Activated B cell treated with CpG ODN at 0.5 μM for 24 hours (primary cell): Measurements from ENCODE around the gene HADHA. TPM values are rescaled to one million over a fixed set of nuclear protein-coding genes. Genes with fewer than 3 reads are reported as not detected.

Experiments
- ATAC-seq: fragments of 200-7000 bp; cut with Tn5 transposase; one replicate; pipeline ENCODE4 v1.10.0; 2021; ENCODE audit warnings: low read depth, mild to moderate bottlenecking, moderate library complexity
- CTCF ChIA-PET: fragments of 350-600 bp; sonication (Branson Sonifier 250); formaldehyde crosslinking; loops from one replicate; lab custom pipeline; 2021; ENCODE audit warnings: antibody characterized with exemption; lab: Charles Lee
- POLR2A ChIA-PET: fragments of 350-600 bp; sonication (Branson Sonifier 250); formaldehyde crosslinking; loops from one replicate; lab custom pipeline; 2021; ENCODE audit warnings: antibody characterized with exemption; lab: Charles Lee
- DNase-seq: peaks from one replicate; pipeline ENCODE4 v3.0.0; 2022
- H3K27ac Mint-ChIP-seq: one replicate; pipeline ENCODE4 v1.8.0; 2020; ENCODE audit warnings: mixed read lengths
- H3K27me3 Mint-ChIP-seq: one replicate; pipeline ENCODE4 v1.8.0; 2021; ENCODE audit warnings: mixed read lengths
- H3K36me3 Mint-ChIP-seq: one replicate; pipeline ENCODE4 v1.8.0; 2021; ENCODE audit warnings: low read depth, mixed read lengths
- H3K4me1 Mint-ChIP-seq: one replicate; pipeline ENCODE4 v1.8.0; 2021; ENCODE audit warnings: mixed read lengths
- H3K4me3 Mint-ChIP-seq: one replicate; pipeline ENCODE4 v1.8.0; 2020; ENCODE audit warnings: mild to moderate bottlenecking, mixed read lengths
- H3K9me3 Mint-ChIP-seq: one replicate; pipeline ENCODE4 v1.8.0; 2020; ENCODE audit warnings: mixed read lengths
- intact Hi-C: fragments of 100-400 bp; cut with micrococcal nuclease; formaldehyde crosslinking; loops from one replicate; pipeline ENCODE4 v1.15.1; 2024
- total RNA-seq: library from RNA; stranded (reverse); gene quantifications from 2 replicates; pipeline ENCODE4 v1.2.3, GENCODE V29; 2022
- TF ChIP-seq, protein P1 (sequence below): fragments of 200-600 bp; IDR thresholded peaks from one replicate; pipeline ENCODE4 v1.8.0; 2022; ENCODE audit warnings: antibody characterized with exemption, mild to moderate bottlenecking

The HADHA gene
- total RNA-seq, 1 donor from 2014 or later: 127 TPM

DNA sequence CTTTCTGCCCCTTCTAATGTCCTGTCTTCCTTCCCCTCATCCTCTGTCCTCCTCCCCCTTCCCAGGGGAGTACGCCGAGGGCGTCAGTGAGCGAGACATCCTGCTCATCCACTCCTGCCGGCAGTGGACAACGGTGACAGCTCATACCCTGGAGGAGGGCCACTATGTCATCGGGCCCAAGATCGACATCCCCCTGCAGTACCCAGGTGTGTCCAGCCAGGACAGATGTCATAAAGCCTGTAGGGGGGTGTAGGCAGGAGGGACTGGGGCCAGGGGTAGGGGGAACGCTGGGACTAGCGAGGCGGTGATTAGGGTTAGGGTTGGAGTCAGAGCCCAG lies 68.2 kb downstream of the HADHA start:
- Mint-ChIP-seq H3K4me1 (peaks cover 25% of the 10 kb centered on the region), H3K27me3 (peaks cover 43% of the 10 kb centered on the region), H3K9me3 (no peaks in the 10 kb centered on the region), H3K4me3 (no peak overlapping the region), H3K27ac (no peak overlapping the region), H3K36me3 (no peaks in the 10 kb centered on the region)
- ChIA-PET CTCF (interaction anchor here (0.6 kb wide), 1 partner anchor 8 kb away, joined by 3 read pairs; no protein-coding TSS in a partner anchor), POLR2A (no interaction called here)
- no peak for ATAC-seq
- TF ChIP-seq, protein P1, sequence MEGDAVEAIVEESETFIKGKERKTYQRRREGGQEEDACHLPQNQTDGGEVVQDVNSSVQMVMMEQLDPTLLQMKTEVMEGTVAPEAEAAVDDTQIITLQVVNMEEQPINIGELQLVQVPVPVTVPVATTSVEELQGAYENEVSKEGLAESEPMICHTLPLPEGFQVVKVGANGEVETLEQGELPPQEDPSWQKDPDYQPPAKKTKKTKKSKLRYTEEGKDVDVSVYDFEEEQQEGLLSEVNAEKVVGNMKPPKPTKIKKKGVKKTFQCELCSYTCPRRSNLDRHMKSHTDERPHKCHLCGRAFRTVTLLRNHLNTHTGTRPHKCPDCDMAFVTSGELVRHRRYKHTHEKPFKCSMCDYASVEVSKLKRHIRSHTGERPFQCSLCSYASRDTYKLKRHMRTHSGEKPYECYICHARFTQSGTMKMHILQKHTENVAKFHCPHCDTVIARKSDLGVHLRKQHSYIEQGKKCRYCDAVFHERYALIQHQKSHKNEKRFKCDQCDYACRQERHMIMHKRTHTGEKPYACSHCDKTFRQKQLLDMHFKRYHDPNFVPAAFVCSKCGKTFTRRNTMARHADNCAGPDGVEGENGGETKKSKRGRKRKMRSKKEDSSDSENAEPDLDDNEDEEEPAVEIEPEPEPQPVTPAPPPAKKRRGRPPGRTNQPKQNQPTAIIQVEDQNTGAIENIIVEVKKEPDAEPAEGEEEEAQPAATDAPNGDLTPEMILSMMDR: no peak
- intact Hi-C loops: no loop called here
- DNase-seq: no peak

DNA sequence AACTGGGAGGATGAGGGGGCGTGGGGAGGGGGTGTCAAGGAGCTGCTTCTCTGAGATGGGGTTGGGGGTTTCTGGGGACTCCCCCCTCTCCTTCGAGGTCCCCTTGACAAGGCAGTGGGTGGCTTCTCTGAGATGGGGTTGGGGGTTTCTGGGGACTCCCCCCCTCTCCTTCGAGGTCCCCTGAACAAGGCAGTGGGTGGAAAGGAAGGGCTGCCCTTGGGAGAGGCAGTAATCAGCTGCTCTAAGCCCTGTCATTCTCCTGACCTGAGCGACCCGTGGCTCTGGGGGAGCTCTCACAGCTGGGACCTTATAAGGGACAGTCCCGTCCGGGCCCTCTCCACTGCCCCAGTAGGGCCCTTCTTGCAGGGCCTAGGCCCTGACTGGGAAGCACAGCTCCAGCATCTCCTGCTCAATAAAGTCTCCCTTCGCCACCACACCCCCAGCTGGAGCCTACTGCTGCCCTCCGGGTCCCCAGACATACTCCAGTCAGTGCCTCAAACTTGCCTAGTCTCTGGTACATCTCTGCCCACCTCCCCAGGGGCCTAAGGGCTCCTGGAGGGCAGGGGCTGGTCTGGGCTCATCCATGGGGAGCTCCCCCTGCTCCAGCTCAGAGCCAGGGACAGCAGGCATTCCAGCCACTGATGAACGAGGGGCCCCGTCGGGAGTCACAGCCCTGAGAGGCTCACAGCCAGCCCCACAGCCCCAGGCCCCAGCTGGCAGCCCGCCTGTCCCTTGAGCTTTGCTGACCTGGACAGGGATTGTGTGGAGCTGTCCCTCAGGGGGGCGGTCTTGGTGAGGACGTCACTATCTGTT lies 68.8 kb downstream of the HADHA start:
- no peak for DNase-seq
- ChIA-PET POLR2A (interaction anchor here (2.1 kb wide), 1 partner anchor 9 kb away, joined by 5 read pairs; no protein-coding TSS in a partner anchor), CTCF (interaction anchor here (0.6 kb wide), 1 partner anchor 9 kb away, joined by 3 read pairs; no protein-coding TSS in a partner anchor)
- TF ChIP-seq, protein P1: no peak
- no peaks in the 10 kb centered on the region for H3K36me3 Mint-ChIP-seq
- H3K4me1 Mint-ChIP-seq: peaks cover 25% of the 10 kb centered on the region
- H3K4me3 Mint-ChIP-seq: no peak overlapping the region
- no peaks in the 10 kb centered on the region for H3K9me3 Mint-ChIP-seq
- intact Hi-C loops: no loop called here
- H3K27ac Mint-ChIP-seq: no peak overlapping the region
- no peak for ATAC-seq
- H3K27me3 Mint-ChIP-seq: peaks cover 43% of the 10 kb centered on the region

DNA sequence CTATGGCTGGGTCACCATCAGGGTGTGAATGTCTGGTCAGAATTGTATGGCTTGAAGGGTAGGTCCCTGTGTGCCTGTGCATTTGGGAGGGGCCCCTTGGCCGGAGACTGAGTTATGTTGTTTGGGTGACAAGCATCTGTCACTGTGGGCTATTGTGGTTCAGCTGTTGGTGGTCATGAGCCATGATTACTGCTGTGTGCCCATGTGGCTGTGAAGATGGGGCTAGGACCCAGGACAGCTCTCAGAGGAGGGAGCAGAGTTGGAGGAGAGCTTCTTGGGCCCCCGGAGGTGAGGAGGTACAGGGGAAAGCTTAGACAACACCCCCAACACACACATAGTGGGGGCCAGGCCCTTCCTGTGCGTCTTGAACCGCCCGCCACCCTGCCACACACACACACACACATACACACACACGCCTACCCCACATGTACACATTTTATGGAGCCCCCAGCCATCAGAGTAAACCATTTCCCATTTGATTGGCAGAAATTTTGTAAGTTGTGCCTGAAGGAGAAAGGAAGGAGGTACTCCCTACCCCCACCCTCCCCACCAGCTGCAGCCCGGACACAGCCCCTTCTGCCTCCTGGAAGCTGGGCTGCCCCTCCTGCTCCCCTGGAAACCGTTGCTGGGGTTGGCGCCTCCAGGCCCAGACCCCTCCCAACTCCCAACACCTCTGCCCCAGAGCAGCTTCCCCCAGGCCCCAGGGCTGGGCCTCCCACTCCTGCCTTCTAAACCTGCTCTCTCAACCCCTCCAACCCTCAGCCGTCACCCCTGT lies 69.6 kb downstream of the HADHA start:
- intact Hi-C loops: no loop called here
- Mint-ChIP-seq H3K4me3 (peak overlapping the region; percentile 60), H3K36me3 (no peaks in the 10 kb centered on the region), H3K9me3 (no peaks in the 10 kb centered on the region), H3K27ac (no peak overlapping the region), H3K4me1 (peaks cover 23% of the 10 kb centered on the region), H3K27me3 (peaks cover 40% of the 10 kb centered on the region)
- TF ChIP-seq, protein P1: no peak
- ChIA-PET POLR2A (interaction anchor here (2.1 kb wide), 1 partner anchor 10 kb away, joined by 5 read pairs; no protein-coding TSS in a partner anchor), CTCF (interaction anchor here (0.8 kb wide), 1 partner anchor 10 kb away, joined by 3 read pairs; no protein-coding TSS in a partner anchor)
- no peak for DNase-seq
- no peak for ATAC-seq

DNA sequence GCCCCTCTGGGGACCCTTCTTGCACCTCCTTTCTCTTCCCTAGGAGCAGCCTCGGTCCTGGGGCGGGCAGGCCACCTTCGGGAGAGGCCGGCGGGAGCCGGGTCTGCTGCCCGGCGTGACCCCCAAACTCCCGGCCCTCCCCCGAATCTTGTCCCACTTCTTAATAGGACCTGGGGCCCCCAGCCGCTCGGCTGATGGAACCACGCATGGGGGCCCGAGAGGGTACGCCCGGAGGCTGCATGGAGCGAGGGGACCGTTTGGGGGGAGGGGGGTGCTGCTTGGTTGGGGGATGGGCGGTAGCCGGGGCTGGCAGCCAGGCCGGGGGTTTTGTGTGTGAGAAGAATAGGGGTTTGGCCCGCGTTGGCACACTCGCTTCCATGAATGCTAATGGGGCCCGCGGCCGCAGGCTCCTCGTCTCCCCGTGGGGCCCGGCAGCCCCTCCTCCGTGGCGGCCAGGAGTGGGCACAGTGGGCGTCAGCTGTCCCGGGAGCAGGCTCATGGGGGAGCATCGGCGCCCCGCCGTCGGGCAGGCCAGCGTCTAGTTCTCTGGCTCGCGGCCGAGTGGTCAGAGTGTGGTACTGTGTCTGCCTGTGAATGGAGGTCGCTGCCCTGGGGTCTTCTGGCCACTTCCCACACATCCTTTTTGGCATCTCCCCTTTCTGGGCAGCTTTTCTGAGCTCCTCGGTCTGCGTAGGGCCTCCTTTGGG lies 70.5 kb downstream of the HADHA start:
- intact Hi-C loops: no loop called here
- CTCF ChIA-PET: no interaction called here
- POLR2A ChIA-PET: interaction anchor here (2.1 kb wide), 1 partner anchor 11 kb away, joined by 5 read pairs; no protein-coding TSS in a partner anchor
- peaks cover 42% of the 10 kb centered on the region for H3K27me3 Mint-ChIP-seq
- H3K4me1 Mint-ChIP-seq: peaks cover 19% of the 10 kb centered on the region
- TF ChIP-seq, protein P1: no peak
- H3K36me3 Mint-ChIP-seq: no peaks in the 10 kb centered on the region
- no peaks in the 10 kb centered on the region for H3K9me3 Mint-ChIP-seq
- H3K27ac Mint-ChIP-seq: no peak overlapping the region
- DNase-seq (no peak), ATAC-seq (no peak)
- peak overlapping the region; percentile 60 for H3K4me3 Mint-ChIP-seq
